Keratinocyte (primary cell): ENCODE data around the gene C2orf76.

Experiments
- EZH2 ChIP-seq: IDR thresholded peaks from one replicate; pipeline ENCODE4 v1.6.1; 2012; ENCODE audit warnings: inconsistent platforms, mild to moderate bottlenecking, low read length, moderate library complexity
- TF ChIP-seq, protein P1 (sequence below), 3 experiments: IDR thresholded peaks in 1 of 3; conservative IDR thresholded peaks in 1 of 3; optimal IDR thresholded peaks in 1 of 3; 2 replicates in 2 of 3; 3 replicates in 1 of 3; pipeline versions ENCODE3 to v1.5.1; 2011; ENCODE audit warnings: low read length in 3 of 3, mild to moderate bottlenecking in 3 of 3, moderate library complexity in 2 of 3, control low read depth in 1 of 3, inconsistent platforms in 1 of 3; ENCODE audit not compliant: insufficient read depth in 2 of 3; ENCODE audit errors: extremely low read depth in 1 of 3

DNA sequence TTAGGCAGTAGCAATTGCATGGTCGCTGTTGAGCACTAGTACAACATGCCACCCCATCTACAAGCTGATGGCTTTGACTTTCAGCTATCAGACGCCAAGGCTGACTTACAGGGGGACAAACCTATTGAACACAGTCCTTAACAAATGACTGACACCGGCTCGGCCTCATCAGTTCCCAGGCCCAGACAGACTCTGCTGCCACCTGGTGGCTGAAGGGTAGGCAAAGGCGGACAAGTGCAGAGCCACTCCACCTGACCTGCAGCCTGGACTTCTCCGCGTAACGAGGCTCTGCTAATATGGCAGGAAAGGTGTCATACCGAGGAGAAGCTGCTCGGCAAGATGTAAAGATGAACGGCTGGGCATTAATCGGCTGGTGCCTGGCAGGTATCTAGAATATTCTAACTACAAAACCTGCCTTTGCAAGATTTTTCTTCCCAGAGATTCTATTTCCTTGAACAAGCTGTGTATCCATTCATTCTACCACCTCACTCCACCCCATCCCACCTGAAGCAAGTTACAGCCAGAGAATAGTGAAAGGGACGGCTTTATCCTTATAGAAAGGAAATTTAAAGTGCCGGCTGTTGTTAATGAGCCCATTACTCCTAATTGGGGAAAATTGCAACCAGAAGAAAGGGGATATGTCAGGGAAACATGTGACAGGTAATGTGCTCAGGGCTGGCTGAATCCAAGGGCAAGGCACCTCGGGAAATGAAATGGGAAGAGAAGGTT lies 75.6 kb downstream of the C2orf76 start:
- no peak for TF ChIP-seq EZH2
- TF ChIP-seq, protein P1, sequence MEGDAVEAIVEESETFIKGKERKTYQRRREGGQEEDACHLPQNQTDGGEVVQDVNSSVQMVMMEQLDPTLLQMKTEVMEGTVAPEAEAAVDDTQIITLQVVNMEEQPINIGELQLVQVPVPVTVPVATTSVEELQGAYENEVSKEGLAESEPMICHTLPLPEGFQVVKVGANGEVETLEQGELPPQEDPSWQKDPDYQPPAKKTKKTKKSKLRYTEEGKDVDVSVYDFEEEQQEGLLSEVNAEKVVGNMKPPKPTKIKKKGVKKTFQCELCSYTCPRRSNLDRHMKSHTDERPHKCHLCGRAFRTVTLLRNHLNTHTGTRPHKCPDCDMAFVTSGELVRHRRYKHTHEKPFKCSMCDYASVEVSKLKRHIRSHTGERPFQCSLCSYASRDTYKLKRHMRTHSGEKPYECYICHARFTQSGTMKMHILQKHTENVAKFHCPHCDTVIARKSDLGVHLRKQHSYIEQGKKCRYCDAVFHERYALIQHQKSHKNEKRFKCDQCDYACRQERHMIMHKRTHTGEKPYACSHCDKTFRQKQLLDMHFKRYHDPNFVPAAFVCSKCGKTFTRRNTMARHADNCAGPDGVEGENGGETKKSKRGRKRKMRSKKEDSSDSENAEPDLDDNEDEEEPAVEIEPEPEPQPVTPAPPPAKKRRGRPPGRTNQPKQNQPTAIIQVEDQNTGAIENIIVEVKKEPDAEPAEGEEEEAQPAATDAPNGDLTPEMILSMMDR (optimal IDR thresholded peaks at IDR 0.05 in 1 of 3, IDR thresholded peaks at IDR 0.05 in 1 of 3, conservative IDR thresholded peaks at IDR 0.05 in 1 of 3; ENCODE audit: extremely low read depth in 1 of 3, insufficient read depth in 2 of 3, low read length in 3 of 3), result peak; percentile 70 to 95 (median 88)
